DOHH2 (cell line): ENCODE measurements around the gene NPFF.

Experiments used
- EZH2phosphoT487 ChIP-seq: fragments of 200-600 bp; sonication (generic); IDR thresholded peaks from 2 replicates; pipeline ENCODE4 v1.6.1; 2017; ENCODE audit warnings: borderline replicate concordance, mild to moderate bottlenecking, antibody characterized with exemption, low read length, moderate library complexity, mixed read lengths
- TF ChIP-seq, protein P1 (sequence below): fragments of 200-600 bp; sonication (generic); IDR thresholded peaks from one replicate; pipeline ENCODE4 v1.5.1; 2014; ENCODE audit warnings: antibody characterized with exemption, mild to moderate bottlenecking, low read depth, low read length; ENCODE audit not compliant: poor library complexity, severe bottlenecking

GRCh38 chr12:53510181-53510812 lies 3.0 kb upstream of the NPFF start:
- TF ChIP-seq, protein P1, sequence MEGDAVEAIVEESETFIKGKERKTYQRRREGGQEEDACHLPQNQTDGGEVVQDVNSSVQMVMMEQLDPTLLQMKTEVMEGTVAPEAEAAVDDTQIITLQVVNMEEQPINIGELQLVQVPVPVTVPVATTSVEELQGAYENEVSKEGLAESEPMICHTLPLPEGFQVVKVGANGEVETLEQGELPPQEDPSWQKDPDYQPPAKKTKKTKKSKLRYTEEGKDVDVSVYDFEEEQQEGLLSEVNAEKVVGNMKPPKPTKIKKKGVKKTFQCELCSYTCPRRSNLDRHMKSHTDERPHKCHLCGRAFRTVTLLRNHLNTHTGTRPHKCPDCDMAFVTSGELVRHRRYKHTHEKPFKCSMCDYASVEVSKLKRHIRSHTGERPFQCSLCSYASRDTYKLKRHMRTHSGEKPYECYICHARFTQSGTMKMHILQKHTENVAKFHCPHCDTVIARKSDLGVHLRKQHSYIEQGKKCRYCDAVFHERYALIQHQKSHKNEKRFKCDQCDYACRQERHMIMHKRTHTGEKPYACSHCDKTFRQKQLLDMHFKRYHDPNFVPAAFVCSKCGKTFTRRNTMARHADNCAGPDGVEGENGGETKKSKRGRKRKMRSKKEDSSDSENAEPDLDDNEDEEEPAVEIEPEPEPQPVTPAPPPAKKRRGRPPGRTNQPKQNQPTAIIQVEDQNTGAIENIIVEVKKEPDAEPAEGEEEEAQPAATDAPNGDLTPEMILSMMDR = no peak
- no peak for TF ChIP-seq EZH2phosphoT487
